ENCODE data around the gene DSC2. TPM values are rescaled to one million over a fixed set of nuclear protein-coding genes. Genes with fewer than 3 reads are reported as not detected.

DSC2 gene
- total and polyA plus RNA-seq, 5 donors from 2014 or later = not detected

DNA sequence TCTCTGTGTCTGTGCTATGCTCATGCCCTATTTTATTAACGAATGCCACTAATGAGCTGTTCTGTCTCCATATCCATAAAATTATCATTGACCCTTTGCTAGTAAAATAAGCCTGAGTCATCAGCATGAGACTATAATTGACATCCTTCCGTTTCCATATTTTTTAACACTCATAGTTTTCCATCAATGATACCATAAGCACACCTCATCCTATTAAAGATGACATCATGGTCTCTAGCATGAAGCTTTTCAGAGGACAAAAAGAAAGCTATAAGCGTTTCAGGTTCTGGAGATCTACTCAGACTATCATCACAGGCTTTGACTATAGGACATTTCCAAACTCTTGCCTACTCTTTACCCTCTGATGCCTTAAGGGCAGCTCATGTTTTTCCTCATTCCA, 1.2 kb upstream of the DSC2 start:
- Mint-ChIP-seq H3K9me3 (peaks cover 0 to 13% (median 6%) of the 10 kb centered on the region in 7 donors), H3K4me3 (no peak overlapping the region), H3K36me3 (no peaks in the 10 kb centered on the region), H3K27ac (no peak overlapping the region), H3K27me3 (no peaks in the 10 kb centered on the region), H3K4me1 (no peaks in the 10 kb centered on the region)
- ATAC-seq (ENCODE audit: low read depth in 2 of 2) (no peak), DNase-seq (no peak)
- H3K27me3 ChIP-seq (ENCODE audit: control insufficient read depth, insufficient read depth, low read length) = no peaks in the 10 kb centered on the region
- H3K27ac ChIP-seq (ENCODE audit: insufficient read depth, low read length, poor library complexity, severe bottlenecking) = no peak overlapping the region
- H3K36me3 ChIP-seq (ENCODE audit: control insufficient read depth, insufficient read depth, low read length) = no peaks in the 10 kb centered on the region
- H3K4me1 ChIP-seq (ENCODE audit: control insufficient read depth, insufficient read depth, low read length, poor library complexity, severe bottlenecking) = no peaks in the 10 kb centered on the region
- H3K4me3 ChIP-seq (ENCODE audit: low read depth, low read length) = no peak overlapping the region
- no peaks in the 10 kb centered on the region for H3K9me3 ChIP-seq (ENCODE audit: control insufficient read depth in 2 of 2, low read length in 2 of 2)

DNA sequence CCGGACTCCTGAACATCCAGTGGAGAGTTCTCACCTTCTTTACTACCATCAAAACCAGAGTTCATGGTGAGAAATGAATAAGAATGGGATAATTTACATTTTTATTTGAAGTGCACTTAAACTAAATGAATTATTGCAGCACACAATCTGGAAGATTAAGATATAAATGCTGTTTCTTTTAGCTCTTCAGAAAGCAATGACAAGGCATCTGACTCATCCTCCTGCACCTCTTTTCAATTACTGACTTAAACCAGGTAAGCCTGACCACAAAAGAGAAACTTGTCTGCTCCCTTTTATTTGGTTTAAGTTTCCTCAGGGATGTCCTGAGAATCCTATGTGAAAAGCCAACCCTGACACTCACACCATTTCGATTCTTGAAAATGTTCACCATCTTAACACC, 720 bp upstream of the DSC2 start:
- Histone ChIP-seq H3K9me3 (ENCODE audit: control insufficient read depth in 2 of 2, low read length in 2 of 2) (no peaks in the 10 kb centered on the region), H3K27me3 (ENCODE audit: control insufficient read depth, insufficient read depth, low read length) (no peaks in the 10 kb centered on the region), H3K27ac (ENCODE audit: insufficient read depth, low read length, poor library complexity, severe bottlenecking) (no peak overlapping the region), H3K4me3 (ENCODE audit: low read depth, low read length) (no peak overlapping the region), H3K4me1 (ENCODE audit: control insufficient read depth, insufficient read depth, low read length, poor library complexity, severe bottlenecking) (no peaks in the 10 kb centered on the region), H3K36me3 (ENCODE audit: control insufficient read depth, insufficient read depth, low read length) (no peaks in the 10 kb centered on the region)
- no peak overlapping the region for H3K27ac Mint-ChIP-seq
- DNase-seq (no peak), ATAC-seq (ENCODE audit: low read depth in 2 of 2) (no peak)
- no peak overlapping the region for H3K4me3 Mint-ChIP-seq
- no peaks in the 10 kb centered on the region for H3K4me1 Mint-ChIP-seq
- no peaks in the 10 kb centered on the region for H3K36me3 Mint-ChIP-seq
- H3K9me3 Mint-ChIP-seq = peaks cover 0 to 13% (median 6%) of the 10 kb centered on the region in 7 donors
- H3K27me3 Mint-ChIP-seq = no peaks in the 10 kb centered on the region

DNA sequence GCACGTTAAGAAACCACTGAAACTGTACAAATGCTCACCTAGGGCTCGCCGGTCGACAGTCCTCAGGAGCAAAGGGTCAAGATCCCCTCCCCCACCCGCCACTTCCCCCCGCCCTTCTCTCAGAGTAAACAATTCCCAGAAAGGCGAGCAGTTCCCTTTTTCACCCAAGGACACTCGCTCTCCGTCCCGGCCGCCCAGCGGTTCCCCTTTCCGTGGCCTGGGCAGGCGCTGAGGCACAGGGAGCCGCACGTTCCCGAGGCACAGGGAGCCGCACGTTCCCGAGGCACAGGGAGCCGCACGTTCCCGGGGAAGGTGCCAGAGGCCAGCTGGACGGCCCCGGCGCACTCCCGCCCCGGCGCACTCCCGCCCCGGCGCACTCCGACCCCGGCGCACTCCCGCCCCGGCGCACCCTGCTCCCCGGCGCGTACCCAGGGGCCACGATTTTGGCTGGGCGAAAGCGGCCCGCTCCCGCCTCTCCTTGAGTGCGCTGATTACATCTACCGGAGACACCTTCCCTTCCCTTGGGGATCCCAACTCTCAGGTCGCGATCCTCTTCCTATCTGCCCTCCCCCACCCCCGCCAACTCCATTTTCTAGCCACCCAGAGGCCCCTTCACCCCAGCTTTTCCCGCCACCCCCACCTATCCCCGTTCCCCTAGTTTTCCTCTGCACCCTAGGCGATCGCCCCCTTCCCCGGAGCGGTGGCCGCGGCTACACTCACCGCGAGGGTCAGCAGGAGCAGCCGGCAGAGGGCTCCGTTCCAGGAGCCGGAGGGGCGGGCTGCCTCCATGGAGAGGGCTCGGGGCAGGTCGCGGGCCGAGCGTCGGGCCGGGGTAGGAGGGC, 817 bp downstream of the DSC2 start:
- no peaks in the 10 kb centered on the region for H3K4me1 Mint-ChIP-seq
- no peak overlapping the region for H3K4me3 ChIP-seq (ENCODE audit: low read depth, low read length)
- H3K4me1 ChIP-seq (ENCODE audit: control insufficient read depth, insufficient read depth, low read length, poor library complexity, severe bottlenecking) = no peaks in the 10 kb centered on the region
- no peaks in the 10 kb centered on the region for H3K36me3 Mint-ChIP-seq
- no peaks in the 10 kb centered on the region for H3K36me3 ChIP-seq (ENCODE audit: control insufficient read depth, insufficient read depth, low read length)
- no peak overlapping the region for H3K27ac Mint-ChIP-seq
- no peaks in the 10 kb centered on the region for H3K27me3 ChIP-seq (ENCODE audit: control insufficient read depth, insufficient read depth, low read length)
- H3K4me3 Mint-ChIP-seq = no peak overlapping the region
- no peak for ATAC-seq (ENCODE audit: low read depth in 2 of 2)
- no peaks in the 10 kb centered on the region for H3K9me3 ChIP-seq (ENCODE audit: control insufficient read depth in 2 of 2, low read length in 2 of 2)
- no peak for DNase-seq
- H3K9me3 Mint-ChIP-seq = peaks cover 0 to 13% (median 8%) of the 10 kb centered on the region in 7 donors
- no peak overlapping the region for H3K27ac ChIP-seq (ENCODE audit: insufficient read depth, low read length, poor library complexity, severe bottlenecking)
- no peaks in the 10 kb centered on the region for H3K27me3 Mint-ChIP-seq

- Histone ChIP-seq H3K4me1 (ENCODE audit: control insufficient read depth, insufficient read depth, low read length, poor library complexity, severe bottlenecking) (no peaks in the 10 kb centered on the region), H3K9me3 (ENCODE audit: control insufficient read depth in 2 of 2, low read length in 2 of 2) (no peaks in the 10 kb centered on the region), H3K27ac (ENCODE audit: insufficient read depth, low read length, poor library complexity, severe bottlenecking) (no peak overlapping the region), H3K4me3 (ENCODE audit: low read depth, low read length) (no peak overlapping the region), H3K36me3 (ENCODE audit: control insufficient read depth, insufficient read depth, low read length) (no peaks in the 10 kb centered on the region), H3K27me3 (ENCODE audit: control insufficient read depth, insufficient read depth, low read length) (no peaks in the 10 kb centered on the region)
- H3K36me3 Mint-ChIP-seq = no peaks in the 10 kb centered on the region
- ATAC-seq (ENCODE audit: low read depth in 2 of 2) = no peak
- H3K4me3 Mint-ChIP-seq = no peak overlapping the region
- peaks cover 0 to 14% (median 8%) of the 10 kb centered on the region in 7 donors for H3K9me3 Mint-ChIP-seq
- no peaks in the 10 kb centered on the region for H3K4me1 Mint-ChIP-seq
- no peaks in the 10 kb centered on the region for H3K27me3 Mint-ChIP-seq
- DNase-seq = no peak
- no peak overlapping the region for H3K27ac Mint-ChIP-seq
Observed at GRCh38 chr18:31100436-31101182, 1.6 kb downstream of the DSC2 start.

DNA sequence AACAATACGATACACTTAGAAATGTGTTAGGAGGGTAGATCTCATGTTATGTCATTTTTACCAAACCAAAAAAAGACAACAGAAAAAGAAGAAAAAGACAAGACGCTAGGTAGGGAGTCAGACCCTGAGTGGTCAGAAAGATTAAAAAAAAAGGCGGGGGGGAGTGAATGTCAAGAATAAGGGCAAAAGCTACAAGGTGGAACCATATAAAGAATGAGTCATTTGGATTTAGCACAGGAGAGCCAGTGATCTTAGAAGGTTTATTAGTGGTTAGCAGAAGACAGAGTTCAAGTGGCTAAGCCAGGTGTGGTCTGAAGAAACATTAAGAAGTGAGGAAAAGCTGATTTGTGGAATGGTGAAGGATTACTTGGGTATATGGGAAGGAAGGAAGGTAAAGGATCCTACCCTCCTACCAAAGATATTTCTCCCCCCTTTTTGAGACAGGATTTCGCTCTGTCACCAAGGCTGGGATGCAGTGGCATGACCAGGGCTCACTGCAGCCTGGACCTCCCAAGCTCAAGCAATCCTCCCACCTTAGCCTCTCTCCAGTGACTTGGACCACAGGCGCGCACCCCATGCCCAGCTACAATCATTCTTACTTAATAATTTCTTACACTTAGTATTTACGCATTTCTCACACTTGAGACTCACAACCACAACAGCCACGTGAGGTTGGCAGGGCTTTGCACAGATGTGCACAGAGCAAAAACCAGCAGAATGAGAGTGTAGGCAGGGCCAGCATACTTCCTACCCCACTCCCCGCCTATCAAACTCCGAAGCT, 2.6 kb downstream of the DSC2 start:
- H3K27me3 ChIP-seq (ENCODE audit: control insufficient read depth, insufficient read depth, low read length) = no peaks in the 10 kb centered on the region
- H3K4me1 ChIP-seq (ENCODE audit: control insufficient read depth, insufficient read depth, low read length, poor library complexity, severe bottlenecking) = no peaks in the 10 kb centered on the region
- no peaks in the 10 kb centered on the region for H3K27me3 Mint-ChIP-seq
- no peak for DNase-seq
- H3K36me3 Mint-ChIP-seq = no peaks in the 10 kb centered on the region
- H3K4me3 Mint-ChIP-seq = no peak overlapping the region
- no peak overlapping the region for H3K4me3 ChIP-seq (ENCODE audit: low read depth, low read length)
- H3K27ac ChIP-seq (ENCODE audit: insufficient read depth, low read length, poor library complexity, severe bottlenecking) = no peak overlapping the region
- H3K9me3 ChIP-seq (ENCODE audit: control insufficient read depth in 2 of 2, low read length in 2 of 2) = no peaks in the 10 kb centered on the region
- no peaks in the 10 kb centered on the region for H3K4me1 Mint-ChIP-seq
- ATAC-seq (ENCODE audit: low read depth in 2 of 2) = no peak
- H3K27ac Mint-ChIP-seq = no peak overlapping the region
- H3K9me3 Mint-ChIP-seq = peaks cover 0 to 20% (median 7%) of the 10 kb centered on the region in 7 donors
- H3K36me3 ChIP-seq (ENCODE audit: control insufficient read depth, insufficient read depth, low read length) = no peaks in the 10 kb centered on the region

- ATAC-seq (ENCODE audit: low read depth in 2 of 2) = no peak
- H3K27me3 Mint-ChIP-seq = no peaks in the 10 kb centered on the region
Observed at GRCh38 chr18:31098878-31099277, 3.3 kb downstream of the DSC2 start.

GRCh38 chr18:31097666-31098065, 4.6 kb downstream of the DSC2 start:
- no peak overlapping the region for H3K27ac ChIP-seq (ENCODE audit: insufficient read depth, low read length, poor library complexity, severe bottlenecking)
- peaks cover 0 to 15% (median 4%) of the 10 kb centered on the region in 7 donors for H3K9me3 Mint-ChIP-seq
- no peaks in the 10 kb centered on the region for H3K4me1 Mint-ChIP-seq
- H3K4me1 ChIP-seq (ENCODE audit: control insufficient read depth, insufficient read depth, low read length, poor library complexity, severe bottlenecking) = no peaks in the 10 kb centered on the region
- H3K36me3 ChIP-seq (ENCODE audit: control insufficient read depth, insufficient read depth, low read length) = no peaks in the 10 kb centered on the region
- H3K9me3 ChIP-seq (ENCODE audit: control insufficient read depth in 2 of 2, low read length in 2 of 2) = no peaks in the 10 kb centered on the region
- no peaks in the 10 kb centered on the region for H3K27me3 Mint-ChIP-seq
- DNase-seq (no peak), ATAC-seq (ENCODE audit: low read depth in 2 of 2) (no peak)
- no peak overlapping the region for H3K4me3 ChIP-seq (ENCODE audit: low read depth, low read length)
- H3K4me3 Mint-ChIP-seq = no peak overlapping the region
- H3K27ac Mint-ChIP-seq = no peak overlapping the region
- H3K27me3 ChIP-seq (ENCODE audit: control insufficient read depth, insufficient read depth, low read length) = no peaks in the 10 kb centered on the region
- H3K36me3 Mint-ChIP-seq = no peaks in the 10 kb centered on the region

More at GRCh38 chr18:31098878-31099277, 3.3 kb downstream of the DSC2 start:
- Histone ChIP-seq H3K4me3 (ENCODE audit: low read depth, low read length) (no peak overlapping the region), H3K4me1 (ENCODE audit: control insufficient read depth, insufficient read depth, low read length, poor library complexity, severe bottlenecking) (no peaks in the 10 kb centered on the region), H3K27ac (ENCODE audit: insufficient read depth, low read length, poor library complexity, severe bottlenecking) (no peak overlapping the region), H3K27me3 (ENCODE audit: control insufficient read depth, insufficient read depth, low read length) (no peaks in the 10 kb centered on the region), H3K36me3 (ENCODE audit: control insufficient read depth, insufficient read depth, low read length) (no peaks in the 10 kb centered on the region), H3K9me3 (ENCODE audit: control insufficient read depth in 2 of 2, low read length in 2 of 2) (no peaks in the 10 kb centered on the region)
- DNase-seq = no peak
- Mint-ChIP-seq H3K4me3 (no peak overlapping the region), H3K9me3 (peaks cover 0 to 20% (median 7%) of the 10 kb centered on the region in 7 donors), H3K27ac (no peak overlapping the region), H3K4me1 (no peaks in the 10 kb centered on the region), H3K36me3 (no peaks in the 10 kb centered on the region)

Data from CD4-positive, CD25-positive, alpha-beta regulatory T cell (primary cell).